Right kidney (tissue), 9 donors: ENCODE results near the gene PABPN1L.

Source experiments
- DNase-seq: peaks from one replicate; pipeline ENCODE4 v3.0.0-alpha.2; 2016
- long read RNA-seq, 8 donors: transcript quantifications; one replicate each; lab custom pipeline, GENCODE V29; 2026

PABPN1L gene
- long read RNA-seq, donor 1, result 0 reads
- long read RNA-seq, donor 2, result 0 reads
- long read RNA-seq, donor 3, result 0 reads
- long read RNA-seq, donor 4, result 0 reads
- long read RNA-seq, donor 5, result 0 reads
- long read RNA-seq, donor 6, result 0 reads
- long read RNA-seq, donor 7, result 0 reads
- long read RNA-seq, donor 8, result 0 reads

DNA sequence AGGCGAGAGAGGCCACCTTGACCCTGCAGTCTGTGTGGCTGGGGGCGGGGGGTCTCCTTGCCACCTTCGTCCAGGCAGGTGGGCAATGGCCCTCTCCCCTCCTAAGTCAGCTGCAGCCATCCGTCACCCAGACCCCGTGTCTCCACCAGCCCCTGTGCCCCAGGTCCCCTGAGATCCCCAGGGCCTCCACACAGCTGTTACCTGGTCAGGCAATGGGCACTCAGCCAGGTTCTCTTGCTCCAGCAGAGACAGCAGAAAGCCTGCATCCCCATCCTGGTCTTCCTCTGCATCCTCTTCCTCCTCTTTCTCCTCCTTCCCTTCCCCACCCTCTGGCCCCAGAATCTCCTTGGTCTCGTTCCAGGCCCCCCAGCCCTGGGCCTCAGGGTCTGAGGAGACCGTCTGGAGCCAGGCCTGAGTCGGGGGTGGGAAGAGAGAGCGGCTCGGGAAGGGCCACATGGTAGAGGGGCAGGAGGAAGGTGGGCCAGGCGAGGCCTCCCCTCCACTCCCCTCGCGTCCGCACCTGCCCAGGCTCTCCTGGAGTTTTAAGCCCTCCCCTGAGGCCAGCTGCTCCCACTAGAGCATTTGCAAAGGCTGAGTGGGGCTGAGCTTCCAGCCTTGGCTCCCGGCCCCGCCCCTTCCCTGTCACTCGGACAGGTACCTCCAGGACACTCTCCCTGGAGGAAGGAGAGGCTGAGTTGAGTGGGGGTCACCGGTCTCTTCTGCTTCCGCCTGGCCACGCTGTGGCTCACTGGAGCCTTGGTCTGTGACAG, at the start of gene PABPN1L:
TSS of gene PABPN1L (minus strand) at position 510 of the 770 bp plus-strand sequence. CDS start at position 456, 54 bp downstream.
- DNase-seq, result no peak

- no peak for DNase-seq
Observed at GRCh38 chr16:88915639-88916327, 49.3 kb upstream of the PABPN1L start.

GRCh38 chr16:88914750-88915368, 48.4 kb upstream of the PABPN1L start:
- DNase-seq, result no peak

DNA sequence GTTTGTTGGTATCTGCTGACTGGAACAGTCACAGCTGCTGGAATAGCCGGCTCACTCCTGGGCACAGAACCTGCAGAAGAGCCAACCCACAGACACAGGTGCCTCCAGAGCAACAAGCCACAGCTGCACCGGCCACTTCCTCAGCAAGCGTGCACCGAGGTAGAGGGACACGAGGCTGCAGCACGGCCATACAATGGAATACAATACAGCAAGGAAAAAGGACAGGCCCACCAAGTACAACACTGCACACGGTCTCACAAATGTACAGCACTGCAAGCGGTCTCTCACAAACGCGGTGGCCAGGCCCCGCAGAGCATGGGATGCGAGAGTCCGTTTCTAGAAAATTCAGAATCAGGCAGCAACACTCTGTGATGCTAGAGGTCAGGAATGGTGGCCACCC, 47.4 kb upstream of the PABPN1L start:
- no peak for DNase-seq

DNA sequence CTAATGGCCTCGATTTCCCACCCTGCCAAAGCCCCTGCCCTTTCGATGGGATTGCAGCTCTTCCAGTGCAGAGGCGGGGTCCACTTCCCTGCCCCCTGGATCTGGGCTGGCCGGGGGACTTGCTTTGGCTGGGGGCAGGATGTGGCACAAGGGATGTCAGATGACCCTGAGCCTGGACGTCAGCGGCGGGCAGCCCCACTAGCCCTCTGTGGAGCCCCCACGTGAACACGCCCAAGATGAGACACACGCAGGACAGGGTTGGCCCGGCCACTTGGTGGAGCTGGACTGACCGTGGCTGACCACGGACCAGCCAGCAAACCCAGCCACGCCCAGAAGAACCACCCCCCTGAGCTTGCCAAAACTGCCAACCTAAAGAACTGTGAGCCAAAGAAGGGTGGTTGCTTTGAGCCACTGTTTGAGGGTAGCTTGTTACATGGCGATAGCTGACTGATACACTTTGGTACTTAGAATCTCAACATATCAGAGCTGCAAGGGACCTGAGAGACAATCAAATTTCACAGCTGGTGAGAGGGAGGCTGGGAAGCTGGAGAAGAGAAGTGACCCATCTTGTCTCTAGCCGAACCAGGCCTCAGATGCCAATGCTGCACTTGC, 46.6 kb upstream of the PABPN1L start:
- no peak for DNase-seq

DNA sequence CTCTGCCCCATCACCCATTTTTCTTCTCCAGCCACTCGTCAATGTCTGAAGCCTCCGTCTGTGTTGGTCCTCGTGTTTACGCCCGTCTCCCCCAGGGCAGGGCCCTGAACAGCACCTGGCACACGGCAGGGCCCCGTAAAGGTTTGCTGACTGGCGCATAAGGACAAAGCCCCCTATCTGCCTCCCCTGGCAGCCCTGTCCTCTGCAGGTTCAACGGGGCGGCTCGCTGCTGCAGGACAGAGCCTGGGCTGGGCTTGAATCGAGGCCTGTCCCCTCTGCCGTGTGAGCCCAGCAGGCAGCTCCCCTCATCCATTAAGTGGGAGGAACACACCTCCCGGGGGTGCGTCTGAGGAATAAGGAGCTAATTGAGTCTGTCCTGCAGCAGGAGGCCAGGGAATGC, 46.1 kb upstream of the PABPN1L start:
- no peak for DNase-seq

DNA sequence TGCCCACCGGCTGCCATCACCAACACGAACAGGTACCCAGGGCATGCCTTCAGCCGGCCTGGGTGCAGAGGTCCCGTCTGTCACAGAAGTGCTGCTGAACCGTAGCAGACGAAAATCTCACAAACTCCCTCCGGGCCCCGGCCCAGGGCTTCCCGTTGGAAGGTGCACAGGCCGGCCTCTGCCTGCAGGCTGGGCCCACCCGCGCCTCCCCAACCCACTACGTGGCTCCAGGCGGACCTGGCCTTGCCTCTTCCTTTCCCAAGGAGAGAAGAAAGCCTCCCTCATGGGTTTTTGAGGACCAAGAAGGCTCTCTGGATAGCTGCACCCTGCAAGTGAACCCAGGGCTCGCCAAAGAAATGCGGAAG, 45.5 kb upstream of the PABPN1L start:
- DNase-seq, result no peak

DNA sequence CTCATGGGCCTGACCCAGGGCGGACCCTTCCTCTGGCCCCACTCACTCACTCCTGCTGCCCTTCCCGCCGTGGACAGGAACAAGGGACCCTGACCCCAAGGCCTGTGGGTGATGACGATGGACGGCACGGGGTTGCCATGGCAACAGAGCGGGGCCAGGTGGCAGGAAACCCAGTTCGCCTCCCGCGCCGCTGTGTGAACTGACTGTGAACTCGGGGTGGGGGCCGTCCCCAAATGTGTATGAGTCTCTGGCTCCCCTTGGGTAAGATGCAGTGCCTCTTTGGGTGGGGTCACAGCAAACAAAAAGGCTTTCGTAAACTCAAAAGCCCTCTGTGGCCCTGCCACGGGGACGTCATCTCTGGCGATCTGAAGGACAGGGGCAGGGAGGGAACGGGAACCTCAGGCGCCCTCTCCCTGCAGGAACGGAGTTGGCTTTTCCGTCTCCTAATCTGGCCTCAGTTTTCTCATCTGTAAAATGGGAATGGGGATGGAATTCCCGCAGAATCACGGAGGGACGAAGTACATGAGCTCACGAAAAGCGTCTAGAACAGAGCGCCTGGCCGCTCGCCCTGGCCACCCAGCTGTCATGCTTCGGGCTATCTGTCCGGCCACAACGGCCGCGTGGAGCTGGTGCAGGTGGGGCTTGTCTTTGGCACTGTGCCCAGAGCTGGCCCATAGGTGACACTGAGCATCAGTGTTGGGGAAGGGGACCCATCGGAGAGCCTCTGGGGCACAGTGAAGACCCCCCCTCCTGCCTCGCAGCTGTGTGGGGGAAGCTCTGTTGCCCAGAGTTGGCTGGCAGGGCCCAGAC, 44.9 kb upstream of the PABPN1L start:
- peak; percentile 48 for DNase-seq

GRCh38 chr16:88910284-88911135, 44.0 kb upstream of the PABPN1L start:
- DNase-seq, result no peak

- no peak for DNase-seq
Observed at GRCh38 chr16:88909431-88910210, 43.2 kb upstream of the PABPN1L start.

- DNase-seq, result no peak
Observed at GRCh38 chr16:88908307-88908706, 41.8 kb upstream of the PABPN1L start.

- DNase-seq, result no peak
Observed at GRCh38 chr16:88907768-88908167, 41.3 kb upstream of the PABPN1L start.

GRCh38 chr16:88906535-88907105, 40.2 kb upstream of the PABPN1L start:
- DNase-seq, result no peak

DNA sequence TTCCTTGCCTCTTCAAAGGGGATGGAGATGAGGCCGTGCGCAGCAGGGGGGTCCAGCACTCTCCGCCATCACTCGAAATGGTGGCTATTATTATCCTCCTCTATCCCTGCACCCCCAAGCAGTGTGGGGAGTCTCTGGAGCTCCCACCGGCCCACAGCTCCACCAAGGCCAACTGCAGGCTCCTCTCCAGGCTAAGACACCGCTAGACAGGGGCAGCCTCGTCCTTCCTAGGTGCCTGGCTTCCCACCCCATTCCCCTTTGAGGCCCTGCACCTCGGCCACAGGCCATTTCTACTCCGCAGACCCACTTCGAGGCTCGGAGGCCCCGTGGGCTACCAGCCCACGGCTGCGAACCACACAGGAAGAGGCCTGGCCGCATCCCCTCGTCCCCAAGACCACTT, 39.6 kb upstream of the PABPN1L start:
- DNase-seq, result no peak

GRCh38 chr16:88905563-88905962, 39.1 kb upstream of the PABPN1L start:
- no peak for DNase-seq

DNA sequence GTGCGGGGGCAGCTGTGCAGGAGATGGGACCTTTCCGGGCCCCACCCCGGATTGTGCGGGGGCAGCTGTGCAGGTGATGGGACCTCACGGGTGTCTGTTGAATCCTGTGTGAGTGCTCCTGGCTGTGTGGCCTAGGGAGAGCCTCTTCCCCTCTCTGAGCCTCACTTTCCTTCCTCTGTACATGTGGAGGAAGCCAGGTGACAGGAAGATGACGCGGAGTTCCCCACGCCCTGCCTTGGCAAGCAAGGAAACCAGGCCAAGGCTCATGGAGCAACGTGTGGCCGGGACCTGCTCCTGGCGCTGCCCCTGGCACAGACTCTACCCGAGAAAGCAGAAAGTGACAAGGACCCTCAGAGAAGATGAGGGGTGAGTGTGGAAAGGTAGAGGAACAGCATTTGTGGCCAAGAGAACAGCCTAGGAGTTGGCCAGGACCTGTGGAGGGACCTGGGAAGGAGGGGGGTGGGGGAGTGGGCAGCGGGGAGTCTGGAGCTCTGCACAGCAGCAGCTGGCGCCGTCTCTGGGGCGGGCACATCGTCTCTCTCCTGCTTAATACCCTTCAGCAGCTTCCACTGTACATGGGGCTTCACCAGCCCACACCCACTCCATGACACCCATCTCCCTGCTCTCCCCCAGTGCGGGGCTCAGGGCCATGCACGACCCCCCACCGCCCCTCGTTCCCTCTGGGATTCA, 38.4 kb upstream of the PABPN1L start:
- DNase-seq, result no peak

DNA sequence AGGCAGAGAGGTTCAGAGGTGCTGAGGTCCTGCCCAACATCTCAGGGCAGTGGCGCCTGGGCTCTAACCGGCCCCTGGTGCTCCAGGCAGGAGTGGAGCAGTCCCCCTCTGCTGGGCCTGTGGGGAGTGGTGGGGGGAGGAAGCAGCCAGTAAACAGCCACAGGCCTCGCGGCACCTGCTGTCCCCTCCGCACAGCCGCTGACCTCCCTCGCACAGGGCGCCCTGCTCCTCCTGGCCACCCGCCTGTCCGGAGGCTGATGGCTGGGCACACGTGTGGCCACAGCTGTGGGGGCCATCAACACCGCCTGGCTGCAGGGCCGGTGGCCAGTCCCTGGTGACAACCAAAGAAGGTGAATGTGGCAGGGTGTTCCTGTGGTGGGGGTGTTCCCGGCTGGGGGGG, 36.8 kb upstream of the PABPN1L start:
- DNase-seq, result no peak

GRCh38 chr16:88902744-88903143, 36.3 kb upstream of the PABPN1L start:
- no peak for DNase-seq

GRCh38 chr16:88901718-88902337, 35.4 kb upstream of the PABPN1L start:
- DNase-seq, result peak; percentile 29
